ENCODE measurements around the gene UBE2R2. TPM values are rescaled to one million over a fixed set of nuclear protein-coding genes. Genes with fewer than 3 reads are reported as not detected.

The UBE2R2 gene
- total and polyA plus RNA-seq, 2 of the 8 experiments (the other 6 are each of a cell fraction or from before 2014, with no cell fraction given), result 19.4 to 42.1 TPM

GRCh38 chr9:33905137-33905536, 88.2 kb downstream of the UBE2R2 start:
- Histone ChIP-seq H2BK12ac (ENCODE audit: low read depth, low read length) (no peak overlapping the region), H3K4me1 (replicated peaks in 1 of 4; ENCODE audit: control insufficient read depth in 3 of 4, insufficient read depth in 4 of 4, low read length in 3 of 4) (peaks cover 0 to 6% (median 2%) of the 10 kb centered on the region in 4 experiments; a peak in 2 of 7 replicates), H3K23me2 (ENCODE audit: low read depth, low read length) (no peaks in the 10 kb centered on the region), H3K9ac (replicated peaks in 1 of 4; ENCODE audit: extremely low read depth in 1 of 4, low read depth in 3 of 4, low read length in 3 of 4) (no peak overlapping the region), H2BK120ac (replicated peaks; ENCODE audit: low read depth, low read length) (no peak overlapping the region), H3K14ac (ENCODE audit: insufficient read length) (no peak overlapping the region), H3K79me1 (ENCODE audit: low read depth, low read length) (peaks cover 3% of the 10 kb centered on the region), H4K20me1 (replicated peaks in 1 of 2; ENCODE audit: control insufficient read depth in 1 of 2, insufficient read depth in 2 of 2, low read length in 2 of 2) (peaks cover 0 to 2% of the 10 kb centered on the region in 2 experiments), H3K4ac (replicated peaks; ENCODE audit: insufficient read length, low read depth, low read length) (no peak overlapping the region), H2BK5ac (ENCODE audit: low read depth, low read length) (no peak overlapping the region), H3K18ac (ENCODE audit: extremely low read depth, low read length) (no peak overlapping the region), H2BK15ac (ENCODE audit: low read length) (no peak overlapping the region), H3K27ac (ENCODE audit: low read depth, low read length) (no peak overlapping the region), H4K8ac (ENCODE audit: extremely low read depth, insufficient read depth, low read length) (no peak overlapping the region), H2AK5ac (ENCODE audit: low read depth, low read length) (no peak overlapping the region), H3K23ac (ENCODE audit: insufficient read length) (no peak overlapping the region), H3K36me3 (ENCODE audit: control insufficient read depth in 2 of 4, insufficient read depth in 4 of 4, low read length in 3 of 4) (peaks cover 0 to 14% (median 2%) of the 10 kb centered on the region in 4 experiments; a peak in 4 of 8 replicates), H3K4me3 (ENCODE audit: extremely low read depth in 1 of 4, insufficient read depth in 2 of 4, low read depth in 3 of 4, low read length in 4 of 4) (no peak overlapping the region), H3K27me3 (replicated peaks in 1 of 4; ENCODE audit: control insufficient read depth in 3 of 4, extremely low read depth in 1 of 4, insufficient read depth in 3 of 4, low read length in 3 of 4) (no peaks in the 10 kb centered on the region), H2AFZ (ENCODE audit: low read length) (no peak overlapping the region), H2BK20ac (ENCODE audit: low read length) (no peak overlapping the region), H3K9me3 (ENCODE audit: insufficient read depth in 2 of 2, low read depth in 1 of 2, low read length in 1 of 2) (no peaks in the 10 kb centered on the region), H3K4me2 (ENCODE audit: insufficient read depth in 1 of 2, low read depth in 2 of 2, low read length in 2 of 2) (no peak overlapping the region), H3K56ac (replicated peaks; ENCODE audit: insufficient read length, low read depth, low read length) (no peak overlapping the region), H3K79me2 (ENCODE audit: control insufficient read depth in 1 of 2, insufficient read depth in 2 of 2, low read length in 2 of 2) (peaks cover 0 to 44% of the 10 kb centered on the region in 2 experiments; a peak in 2 of 4 replicates), H4K5ac (ENCODE audit: insufficient read length, low read depth, low read length) (no peak overlapping the region), H4K91ac (replicated peaks; ENCODE audit: insufficient read length, low read length) (no peak overlapping the region)
- WGBS, 2 experiments (ENCODE audit: extremely low coverage in 1 of 2, insufficient coverage in 1 of 2, insufficient read length in 1 of 2, insufficient replicate concordance in 2 of 2, low coverage in 1 of 2, low lambda C conversion rate in 2 of 2, missing lambda C conversion rate in 1 of 2), result 82% methylated on average over 1 of the region's 1 CpG; no CpG with 5 or more reads in 1 of the 2 experiments
- DNase-seq (ENCODE audit: low read depth in 1 of 2, low spot score in 2 of 2) (no peak), FAIRE-seq (no peak)
- CTCF ChIA-PET (ENCODE audit: partially characterized antibody), result interaction anchor here (1.3 to 2.8 kb wide), 5 partner anchors 9 to 20 kb away, joined by 3 to 16 read pairs (median 5); no protein-coding TSS in a partner anchor
- POLR2A ChIA-PET (ENCODE audit: partially characterized antibody), result interaction anchor here (0.9 to 1.2 kb wide), 4 partner anchors 9 to 834 kb away, joined by 3 to 4 read pairs (median 4); partner anchors contain the start of gene UBAP2
- no peak for TF ChIP-seq SAP30 (IDR thresholded peaks at IDR 0.05; ENCODE audit: insufficient read depth, insufficient replicate concordance, low read length)
- TF ChIP-seq FOSL1 (IDR thresholded peaks at IDR 0.05; ENCODE audit: insufficient read depth, low read depth, low read length), result no peak
- TF ChIP-seq, protein P1, sequence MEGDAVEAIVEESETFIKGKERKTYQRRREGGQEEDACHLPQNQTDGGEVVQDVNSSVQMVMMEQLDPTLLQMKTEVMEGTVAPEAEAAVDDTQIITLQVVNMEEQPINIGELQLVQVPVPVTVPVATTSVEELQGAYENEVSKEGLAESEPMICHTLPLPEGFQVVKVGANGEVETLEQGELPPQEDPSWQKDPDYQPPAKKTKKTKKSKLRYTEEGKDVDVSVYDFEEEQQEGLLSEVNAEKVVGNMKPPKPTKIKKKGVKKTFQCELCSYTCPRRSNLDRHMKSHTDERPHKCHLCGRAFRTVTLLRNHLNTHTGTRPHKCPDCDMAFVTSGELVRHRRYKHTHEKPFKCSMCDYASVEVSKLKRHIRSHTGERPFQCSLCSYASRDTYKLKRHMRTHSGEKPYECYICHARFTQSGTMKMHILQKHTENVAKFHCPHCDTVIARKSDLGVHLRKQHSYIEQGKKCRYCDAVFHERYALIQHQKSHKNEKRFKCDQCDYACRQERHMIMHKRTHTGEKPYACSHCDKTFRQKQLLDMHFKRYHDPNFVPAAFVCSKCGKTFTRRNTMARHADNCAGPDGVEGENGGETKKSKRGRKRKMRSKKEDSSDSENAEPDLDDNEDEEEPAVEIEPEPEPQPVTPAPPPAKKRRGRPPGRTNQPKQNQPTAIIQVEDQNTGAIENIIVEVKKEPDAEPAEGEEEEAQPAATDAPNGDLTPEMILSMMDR (IDR thresholded peaks at IDR 0.05; ENCODE audit: control extremely low read depth in 1 of 3, insufficient read depth in 1 of 3, low read depth in 1 of 3, low read length in 3 of 3), result no peak
- no peak for TF ChIP-seq KDM4A (IDR thresholded peaks at IDR 0.05; ENCODE audit: low read depth, low read length, severe bottlenecking)
- no peak for TF ChIP-seq YY1 (IDR thresholded peaks at IDR 0.05; ENCODE audit: low read depth, low read length)
- TF ChIP-seq SIRT6 (IDR thresholded peaks at IDR 0.05; ENCODE audit: low read length), result no peak
- TF ChIP-seq, protein P2, sequence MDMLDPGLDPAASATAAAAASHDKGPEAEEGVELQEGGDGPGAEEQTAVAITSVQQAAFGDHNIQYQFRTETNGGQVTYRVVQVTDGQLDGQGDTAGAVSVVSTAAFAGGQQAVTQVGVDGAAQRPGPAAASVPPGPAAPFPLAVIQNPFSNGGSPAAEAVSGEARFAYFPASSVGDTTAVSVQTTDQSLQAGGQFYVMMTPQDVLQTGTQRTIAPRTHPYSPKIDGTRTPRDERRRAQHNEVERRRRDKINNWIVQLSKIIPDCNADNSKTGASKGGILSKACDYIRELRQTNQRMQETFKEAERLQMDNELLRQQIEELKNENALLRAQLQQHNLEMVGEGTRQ (IDR thresholded peaks at IDR 0.05; ENCODE audit: low read length), result no peak
- TF ChIP-seq RAD21 (IDR thresholded peaks at IDR 0.05 in 1 of 2, conservative IDR thresholded peaks at IDR 0.05 in 1 of 2; ENCODE audit: low read depth in 2 of 2, low read length in 2 of 2), result no peak
- TF ChIP-seq RFX5 (IDR thresholded peaks at IDR 0.05; ENCODE audit: borderline replicate concordance, low read depth, low read length), result no peak
